GM21447 (cell line): Measurements from ENCODE around the gene MS4A4A.
"Not testable (repeated sequence)": the region's sequence is repeated elsewhere in the genome, so short reads cannot be mapped to it uniquely, and the experiment has no call there.

Source experiments
- ATAC-seq: cut with Tn5 transposase; IDR thresholded peaks from one replicate; pipeline ENCODE4 v1.9.1; 2021; ENCODE audit not compliant: unreplicated experiment

MS4A4A gene

GRCh38 chr11:60280412-60280811 lies at the start of gene MS4A4A:
TSS of gene MS4A4A (plus strand) at chr11:60280666. CDS start at chr11:60280676, 10 bp downstream.
- ATAC-seq = no peak

DNA sequence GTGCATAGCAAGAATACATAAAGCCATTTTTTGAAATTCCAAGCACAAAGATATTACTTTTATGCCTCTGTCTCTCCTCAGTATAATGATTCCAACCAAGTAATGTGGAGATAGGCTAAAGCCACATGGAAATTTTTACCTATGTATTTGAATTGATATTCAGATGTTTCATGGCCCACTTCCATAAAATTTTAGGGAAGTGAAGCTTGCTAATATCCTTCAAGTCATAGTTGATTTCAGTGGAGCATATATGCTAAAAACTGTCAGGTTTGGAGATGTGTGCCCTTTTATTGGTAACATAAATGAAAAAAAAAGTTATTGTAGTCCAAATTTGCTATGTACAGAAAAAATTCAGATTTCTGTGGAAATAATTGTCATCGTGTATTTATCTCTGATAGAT lies 49.8 kb upstream of the MS4A4A start:
- no peak for ATAC-seq

- ATAC-seq = no peak
Measured at GRCh38 chr11:60235321-60235720, 45.1 kb upstream of the MS4A4A start.

- no peak for ATAC-seq
Measured at GRCh38 chr11:60240662-60241061, 39.8 kb upstream of the MS4A4A start.

- no peak for ATAC-seq
Measured at GRCh38 chr11:60241786-60242185, 38.7 kb upstream of the MS4A4A start.

GRCh38 chr11:60242740-60243239 lies 37.7 kb upstream of the MS4A4A start, which contains the start of gene MS4A4E:
TSS of gene MS4A4E (minus strand) at chr11:60243137. CDS start at chr11:60230055, 13,082 bp downstream.
- no peak for ATAC-seq

DNA sequence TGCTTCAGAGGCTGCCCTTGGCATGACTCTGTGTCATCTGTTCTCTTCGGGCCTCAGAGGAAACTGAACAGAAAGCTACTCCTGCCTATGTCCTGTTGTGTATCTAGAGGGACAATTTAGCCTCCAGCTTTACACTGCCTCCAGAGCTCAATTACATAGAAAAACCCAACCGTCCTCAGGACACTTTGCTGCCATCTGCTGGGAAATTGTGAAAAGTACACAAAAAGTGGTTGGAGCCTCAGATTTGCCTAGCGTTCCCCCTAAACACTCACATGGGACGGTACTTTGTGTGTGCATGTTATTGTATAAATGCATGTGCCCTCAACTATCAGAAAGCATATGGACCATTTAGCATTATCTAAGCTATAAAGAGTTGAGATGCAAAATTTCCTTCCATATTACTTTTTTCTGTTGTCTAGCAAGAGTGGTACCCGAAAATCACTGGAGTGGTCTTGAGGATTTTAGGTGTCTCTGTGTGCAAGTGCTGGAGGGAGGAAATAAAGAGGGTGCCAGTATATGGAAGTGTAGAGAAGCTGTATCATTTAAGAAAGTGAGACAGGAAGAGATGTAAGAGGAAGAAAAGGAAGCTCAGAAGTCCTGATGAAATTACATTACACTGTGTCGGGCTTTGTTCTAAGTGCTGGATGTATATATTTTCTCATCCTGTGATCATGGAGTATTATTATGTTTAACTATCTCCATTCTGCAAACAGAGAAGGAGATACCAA lies 28.8 kb upstream of the MS4A4A start:
- no peak for ATAC-seq

DNA sequence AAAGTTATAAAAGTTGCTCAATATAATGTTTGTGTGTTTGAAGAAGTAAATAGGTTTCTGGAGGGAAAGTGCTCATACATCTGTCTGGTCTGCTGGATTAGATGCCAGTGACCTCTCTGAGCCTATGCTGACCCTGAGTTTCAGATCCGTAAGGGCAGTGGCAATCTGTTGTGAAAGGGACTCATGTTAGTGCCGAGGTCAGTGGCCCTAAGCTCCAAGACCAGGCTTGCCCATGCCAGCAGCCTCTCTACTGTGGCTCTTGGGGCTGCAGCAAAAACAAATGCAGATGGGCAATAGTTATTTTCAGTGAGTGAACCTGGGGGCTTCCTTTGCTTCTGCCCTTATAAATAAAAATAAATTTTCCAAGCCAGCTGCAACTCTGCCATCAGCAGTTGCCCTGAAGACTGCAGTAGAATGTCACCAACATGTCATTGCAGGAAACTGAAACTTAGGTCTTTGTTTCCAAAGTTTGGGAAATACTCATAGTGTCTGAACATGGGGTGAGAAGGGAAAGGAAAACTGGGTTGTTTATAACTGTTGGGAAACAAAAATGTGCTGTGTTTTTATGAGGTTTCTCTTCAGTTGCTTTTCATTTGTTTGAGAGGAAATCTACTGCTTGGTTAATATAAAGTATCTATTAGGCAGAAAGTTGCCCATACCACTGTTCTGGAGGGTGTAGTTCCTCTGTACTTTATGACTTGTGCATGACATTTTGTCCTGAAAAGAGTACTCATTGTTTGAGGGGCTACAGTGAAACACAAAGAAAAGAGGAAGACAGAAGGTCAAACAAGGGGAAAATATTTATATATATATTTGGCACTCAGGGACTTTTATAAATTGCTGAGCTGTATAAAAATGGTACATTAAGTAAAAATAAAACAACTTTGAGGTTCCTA lies 28.0 kb upstream of the MS4A4A start:
- ATAC-seq = no peak

DNA sequence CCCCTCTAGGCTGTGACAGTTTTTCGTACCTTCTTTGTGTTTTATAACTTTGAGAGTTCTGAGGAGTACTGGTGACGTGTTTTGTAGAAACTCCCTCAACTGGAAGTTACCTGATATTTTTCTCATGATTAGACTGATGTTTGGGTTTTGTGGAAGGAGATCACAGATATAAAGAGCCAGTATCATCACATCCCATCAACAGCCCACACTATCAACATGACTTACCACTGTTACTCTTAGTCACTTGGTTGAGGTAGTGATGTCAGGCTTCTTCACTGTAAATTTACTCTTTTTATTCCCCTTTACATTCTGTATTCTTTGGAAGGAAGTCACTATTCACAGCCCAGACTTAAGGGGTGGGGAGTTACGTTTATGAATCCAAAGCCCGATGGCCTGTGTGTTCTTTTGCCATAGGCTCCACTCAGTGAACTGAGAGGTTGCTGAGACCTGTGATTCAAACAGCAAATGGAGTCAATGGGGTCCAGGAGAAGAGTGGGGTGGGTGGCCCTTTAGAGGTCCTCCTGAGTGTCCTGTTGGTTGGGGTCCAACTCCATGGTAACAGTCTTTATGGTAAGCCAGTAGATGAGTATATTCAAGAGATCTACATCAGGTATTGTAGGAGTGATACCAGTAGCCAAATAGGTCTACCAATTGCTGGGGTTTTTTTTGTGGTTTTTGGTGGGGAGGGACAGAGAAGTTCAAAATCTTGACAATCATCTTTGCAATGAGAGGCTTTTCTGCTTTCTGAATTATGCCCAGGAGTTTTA lies 22.3 kb upstream of the MS4A4A start:
- ATAC-seq = no peak

DNA sequence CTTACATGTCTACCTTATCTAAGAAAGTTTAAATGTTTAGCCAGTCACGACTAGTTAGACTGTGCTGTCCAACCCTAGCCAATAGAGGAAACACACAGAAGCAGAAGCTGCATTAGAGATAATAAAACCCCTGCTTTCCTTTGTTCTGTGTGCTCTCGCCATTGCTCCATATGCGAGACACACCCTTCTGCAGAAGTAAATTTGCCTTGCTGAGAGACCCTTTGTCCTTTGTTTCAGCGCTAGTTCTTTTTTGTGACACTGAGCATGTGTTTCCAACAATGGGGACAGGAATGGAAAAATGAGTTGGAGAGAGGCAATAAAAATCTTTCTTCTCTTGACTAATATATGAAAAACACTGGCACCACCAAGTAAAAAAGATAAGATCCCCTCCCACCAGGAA lies 19.5 kb upstream of the MS4A4A start:
- no peak for ATAC-seq

GRCh38 chr11:60263402-60263801 lies 17.1 kb upstream of the MS4A4A start:
- ATAC-seq = no peak

GRCh38 chr11:60264644-60265043 lies 15.8 kb upstream of the MS4A4A start:
- ATAC-seq = no peak

DNA sequence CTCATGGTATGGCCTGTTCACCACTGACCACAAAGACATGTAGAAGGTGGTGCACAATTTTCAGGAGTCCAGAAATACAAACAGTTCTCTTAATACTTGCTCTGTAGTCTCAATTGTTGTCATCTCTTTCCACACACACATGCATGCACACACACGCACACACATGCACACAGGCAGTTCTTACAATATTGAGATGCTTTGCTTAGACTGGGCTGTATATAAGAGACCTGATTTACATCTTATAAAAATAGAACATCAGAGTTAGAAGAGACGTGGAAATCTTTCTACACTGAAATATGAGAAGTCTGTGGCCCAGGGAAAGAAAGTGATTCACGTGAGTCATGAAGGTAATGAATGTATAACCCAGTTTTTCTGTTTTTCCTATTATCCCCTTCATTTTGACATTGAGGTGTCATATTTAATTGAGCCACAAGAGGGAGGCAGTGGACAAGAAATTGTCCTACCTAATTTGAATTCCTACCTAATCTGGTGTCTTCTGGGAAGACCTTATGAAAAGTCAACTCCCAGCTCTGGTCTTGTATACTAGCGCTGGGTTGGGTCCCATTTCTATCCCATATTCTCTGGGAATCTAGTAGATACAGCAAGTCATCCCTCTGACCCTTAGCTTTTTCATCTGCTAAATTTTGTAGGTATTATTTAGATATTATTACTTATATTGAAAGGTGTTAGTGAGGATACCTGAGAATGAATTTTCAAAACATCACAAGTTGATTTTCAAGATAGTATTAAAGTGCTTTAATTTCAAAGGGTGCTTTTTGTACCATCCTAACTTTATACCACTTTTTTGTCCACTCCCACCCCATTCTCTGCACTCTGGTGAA lies 14.9 kb upstream of the MS4A4A start:
- ATAC-seq = no peak

DNA sequence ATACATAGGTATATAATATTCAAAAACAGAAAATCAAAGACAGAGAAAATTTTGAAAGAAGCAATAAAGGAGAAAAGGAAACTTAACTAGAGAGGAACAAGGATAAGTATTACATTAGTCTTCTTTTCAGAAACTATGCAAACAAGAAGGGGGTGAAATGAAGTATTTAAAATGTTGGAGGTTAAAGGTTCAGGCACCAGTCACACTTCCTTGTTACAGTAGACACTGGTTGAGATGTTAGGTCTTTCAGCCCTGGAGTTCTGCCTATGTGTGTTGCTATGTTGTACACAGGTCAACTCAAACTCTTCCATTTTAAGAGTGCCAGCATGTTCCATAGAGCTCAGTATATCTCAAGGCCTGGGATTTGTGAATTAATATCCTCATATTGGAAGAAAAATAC lies 6.0 kb upstream of the MS4A4A start:
- ATAC-seq = no peak

DNA sequence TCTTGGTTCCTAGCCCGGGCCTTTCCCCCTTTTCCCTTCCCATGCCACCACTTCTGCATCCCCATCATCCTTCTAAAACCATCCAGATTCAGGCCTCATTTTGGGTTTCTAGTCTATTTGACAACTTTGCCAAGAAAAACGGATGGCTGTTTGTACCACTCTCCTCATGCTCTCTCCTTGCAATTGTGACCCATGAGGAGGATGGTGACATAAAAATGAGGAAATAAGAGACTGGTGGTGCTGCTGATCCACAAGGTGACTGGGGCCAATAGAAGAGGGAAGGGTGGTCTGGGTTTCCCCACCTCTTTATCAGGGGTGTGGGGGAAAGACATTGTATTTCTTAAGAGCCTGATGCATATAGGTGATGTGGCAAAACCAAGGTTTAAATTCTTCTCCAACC lies 1.0 kb downstream of the MS4A4A start:
- ATAC-seq = no peak

DNA sequence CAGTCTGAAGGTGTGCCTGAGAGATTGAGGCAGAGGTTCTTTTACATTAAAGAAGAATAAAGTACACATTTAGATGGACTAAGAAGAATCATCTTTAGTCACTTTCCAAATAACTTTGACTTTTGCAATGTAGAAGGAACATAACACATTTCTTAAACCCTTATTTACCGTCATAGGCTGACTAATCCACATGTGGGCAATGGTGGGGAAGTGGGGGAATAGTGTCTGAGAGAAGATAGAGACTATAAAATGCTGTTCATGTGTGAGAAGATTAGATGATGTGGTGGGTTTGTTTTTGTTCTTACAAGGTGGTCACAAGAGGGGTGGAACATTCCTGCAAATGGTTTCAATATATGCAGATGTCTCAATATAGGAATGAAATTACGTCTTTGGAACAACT lies 1.8 kb downstream of the MS4A4A start:
- ATAC-seq = no peak

GRCh38 chr11:60285411-60286126 lies 5.1 kb downstream of the MS4A4A start:
- not testable (repeated sequence) for ATAC-seq

DNA sequence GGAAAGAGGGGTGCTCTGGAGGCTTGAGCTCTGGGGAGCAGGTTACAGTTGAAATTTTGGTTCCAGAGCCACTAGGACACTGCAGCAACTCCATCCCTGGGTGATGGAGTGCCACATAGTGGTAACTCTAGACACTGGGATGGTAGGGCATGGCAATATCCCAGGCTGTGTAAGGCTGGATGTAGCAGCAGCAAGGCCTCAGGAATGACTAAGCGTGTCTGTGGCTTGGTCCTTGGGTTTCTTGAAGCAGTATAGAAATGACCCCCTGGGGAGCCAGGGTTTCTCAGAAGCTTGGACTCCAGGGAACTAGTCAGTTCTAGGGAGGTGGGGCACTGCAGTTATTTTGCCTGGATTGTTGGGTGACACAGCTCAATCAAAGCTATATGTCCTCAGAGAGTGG lies 8.1 kb downstream of the MS4A4A start:
- no peak for ATAC-seq

- no peak for ATAC-seq
Measured at GRCh38 chr11:60292145-60292544, 11.7 kb downstream of the MS4A4A start.

DNA sequence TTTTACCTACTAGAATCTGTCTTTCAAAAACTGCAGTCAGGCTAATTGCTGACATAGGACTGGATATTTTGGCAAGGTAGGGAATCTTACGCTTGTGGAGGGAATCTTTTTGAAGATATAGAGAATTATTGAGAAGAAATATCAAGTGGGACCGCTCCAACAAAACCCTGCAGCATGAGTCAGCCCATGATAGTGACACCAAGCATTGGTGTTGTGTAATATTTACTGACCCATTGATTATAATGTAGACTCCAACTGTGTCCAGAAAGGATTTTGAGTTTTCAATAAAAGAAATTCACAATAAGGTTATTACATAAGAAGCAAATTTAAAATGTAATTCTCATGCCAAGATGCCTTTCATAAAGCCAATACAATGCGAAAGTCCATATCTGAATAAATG lies 20.7 kb downstream of the MS4A4A start:
- no peak for ATAC-seq
